ENCODE results near the gene ISYNA1.

ISYNA1 gene

DNA sequence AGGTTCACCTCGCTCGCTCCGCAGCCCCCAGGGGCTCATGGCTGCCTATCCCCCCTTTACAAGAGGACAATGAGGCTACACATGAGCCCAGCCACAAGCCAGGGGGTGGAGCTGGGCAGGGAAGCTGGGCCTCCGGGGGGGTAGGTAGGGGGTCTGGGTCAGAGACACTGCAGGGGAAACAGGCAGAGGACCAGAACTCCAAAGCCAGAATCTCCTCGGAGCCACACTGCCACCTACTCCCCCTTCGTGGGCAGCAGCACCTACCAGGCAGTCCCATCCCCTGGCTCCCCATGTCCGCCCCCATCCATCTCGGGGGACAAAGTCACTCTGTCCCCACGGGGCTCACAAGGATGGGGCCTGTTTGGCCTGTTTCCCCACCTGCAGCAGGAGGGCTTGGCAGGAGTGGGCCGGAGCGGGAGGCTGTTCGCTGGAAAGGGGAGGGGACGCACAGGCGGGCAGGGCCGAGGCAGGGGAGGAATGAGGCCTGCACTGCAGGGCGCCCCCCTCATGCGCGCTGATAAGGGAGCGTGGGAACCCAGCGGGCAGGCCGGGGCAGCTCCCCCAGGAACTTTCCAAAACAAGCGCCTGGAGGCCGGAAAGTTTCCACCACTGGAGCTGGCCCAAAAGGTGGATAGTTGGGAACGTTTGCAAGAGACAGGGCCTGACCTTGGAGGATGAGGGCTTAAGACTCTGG is 545 bp upstream of the ISYNA1 start:
- Histone ChIP-seq H3K36me3 (ENCODE audit: control insufficient read depth, low read length) (peaks cover 10% of the 10 kb centered on the region; the same call in 1 of the 2 replicates), H3K27me3 (ENCODE audit: control insufficient read depth, low read length) (no peaks in the 10 kb centered on the region), H3K4me3 (ENCODE audit: low read length) (no peak overlapping the region), H3K27ac (ENCODE audit: low read depth, low read length) (no peak overlapping the region), H3F3A (ENCODE audit: control insufficient read depth, insufficient read depth) (peaks cover 12% of the 10 kb centered on the region; the same call in 1 of the 2 replicates), H4K20me1 (ENCODE audit: control insufficient read depth, insufficient read depth, low read depth, low read length) (no peaks in the 10 kb centered on the region), H3K79me2 (ENCODE audit: control insufficient read depth, low read length) (no peaks in the 10 kb centered on the region), H3K4me1 (ENCODE audit: control insufficient read depth, low read length) (peaks cover 23% of the 10 kb centered on the region), H3K9me2 (replicated peaks; ENCODE audit: control insufficient read depth, low read length) (no peaks in the 10 kb centered on the region), H3K9me3 (ENCODE audit: control insufficient read depth, insufficient read depth, low read length) (no peaks in the 10 kb centered on the region), H3K4me2 (ENCODE audit: low read length) (peak overlapping the region; percentile 97)
- no peak for TF ChIP-seq EZH2phosphoT487 (IDR thresholded peaks at IDR 0.05; ENCODE audit: borderline replicate concordance, low read length)
- TF ChIP-seq, protein P1, sequence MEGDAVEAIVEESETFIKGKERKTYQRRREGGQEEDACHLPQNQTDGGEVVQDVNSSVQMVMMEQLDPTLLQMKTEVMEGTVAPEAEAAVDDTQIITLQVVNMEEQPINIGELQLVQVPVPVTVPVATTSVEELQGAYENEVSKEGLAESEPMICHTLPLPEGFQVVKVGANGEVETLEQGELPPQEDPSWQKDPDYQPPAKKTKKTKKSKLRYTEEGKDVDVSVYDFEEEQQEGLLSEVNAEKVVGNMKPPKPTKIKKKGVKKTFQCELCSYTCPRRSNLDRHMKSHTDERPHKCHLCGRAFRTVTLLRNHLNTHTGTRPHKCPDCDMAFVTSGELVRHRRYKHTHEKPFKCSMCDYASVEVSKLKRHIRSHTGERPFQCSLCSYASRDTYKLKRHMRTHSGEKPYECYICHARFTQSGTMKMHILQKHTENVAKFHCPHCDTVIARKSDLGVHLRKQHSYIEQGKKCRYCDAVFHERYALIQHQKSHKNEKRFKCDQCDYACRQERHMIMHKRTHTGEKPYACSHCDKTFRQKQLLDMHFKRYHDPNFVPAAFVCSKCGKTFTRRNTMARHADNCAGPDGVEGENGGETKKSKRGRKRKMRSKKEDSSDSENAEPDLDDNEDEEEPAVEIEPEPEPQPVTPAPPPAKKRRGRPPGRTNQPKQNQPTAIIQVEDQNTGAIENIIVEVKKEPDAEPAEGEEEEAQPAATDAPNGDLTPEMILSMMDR (IDR thresholded peaks at IDR 0.05; ENCODE audit: low read depth, low read length, poor library complexity, severe bottlenecking): peak; percentile 9

- H3K4me3 ChIP-seq (ENCODE audit: low read length): peak overlapping the region; percentile 73
- TF ChIP-seq, protein P1 (IDR thresholded peaks at IDR 0.05; ENCODE audit: low read depth, low read length, poor library complexity, severe bottlenecking): no peak
- TF ChIP-seq EZH2phosphoT487 (IDR thresholded peaks at IDR 0.05; ENCODE audit: borderline replicate concordance, low read length): no peak
- H4K20me1 ChIP-seq (ENCODE audit: control insufficient read depth, insufficient read depth, low read depth, low read length): no peaks in the 10 kb centered on the region
- H3K36me3 ChIP-seq (ENCODE audit: control insufficient read depth, low read length): peaks cover 16% of the 10 kb centered on the region
- peaks cover 38% of the 10 kb centered on the region for H3K4me1 ChIP-seq (ENCODE audit: control insufficient read depth, low read length)
- H3F3A ChIP-seq (ENCODE audit: control insufficient read depth, insufficient read depth): peaks cover 12% of the 10 kb centered on the region; the same call in 1 of the 2 replicates
- no peaks in the 10 kb centered on the region for H3K79me2 ChIP-seq (ENCODE audit: control insufficient read depth, low read length)
- H3K9me2 ChIP-seq (replicated peaks; ENCODE audit: control insufficient read depth, low read length): no peaks in the 10 kb centered on the region
- H3K27me3 ChIP-seq (ENCODE audit: control insufficient read depth, low read length): no peaks in the 10 kb centered on the region
- peak overlapping the region; percentile 97 for H3K4me2 ChIP-seq (ENCODE audit: low read length)
- no peaks in the 10 kb centered on the region for H3K9me3 ChIP-seq (ENCODE audit: control insufficient read depth, insufficient read depth, low read length)
- H3K27ac ChIP-seq (ENCODE audit: low read depth, low read length): no peak overlapping the region
Measured at GRCh38 chr19:18436671-18437490, 1.1 kb downstream of the ISYNA1 start.

DNA sequence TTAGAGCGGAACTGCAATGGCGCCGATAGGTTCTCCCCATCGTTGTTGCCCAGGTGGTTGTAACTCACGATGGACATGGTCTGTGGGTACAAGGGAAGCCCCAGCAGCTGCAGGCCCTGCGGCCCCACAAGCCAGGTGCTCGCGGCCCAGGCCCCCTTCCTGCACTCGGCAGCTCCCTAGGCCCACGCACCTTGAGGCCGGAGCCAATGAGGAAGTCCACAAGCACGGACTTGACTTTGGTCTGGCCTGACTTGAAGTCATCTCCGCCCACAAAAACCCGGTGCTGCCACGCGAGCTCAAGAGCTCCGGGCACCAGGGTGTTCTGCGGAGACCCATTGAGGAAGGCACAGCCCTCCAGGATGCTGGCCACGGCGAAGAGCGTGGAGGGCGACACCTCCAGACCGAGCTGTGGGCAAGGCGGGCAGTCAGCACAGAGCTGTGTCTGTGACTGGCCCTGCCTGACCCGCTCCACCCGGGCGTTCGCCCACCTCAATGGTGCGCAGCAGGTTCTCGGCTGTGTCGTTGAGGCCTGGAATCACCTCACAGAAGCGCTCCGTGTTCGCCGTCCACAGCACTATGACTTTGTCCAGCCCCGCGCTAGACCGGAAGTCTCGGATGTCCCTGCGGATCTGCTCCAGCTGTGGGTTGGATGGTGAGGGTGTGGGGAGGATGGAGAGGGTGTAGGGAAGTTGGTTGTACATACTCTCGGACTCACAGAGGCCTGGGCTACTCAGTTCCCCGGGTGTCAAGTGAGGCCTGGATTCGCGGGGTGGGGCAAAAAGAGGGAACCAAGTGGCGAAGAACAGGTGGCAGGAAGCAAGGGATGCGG is 1.9 kb downstream of the ISYNA1 start:
- H3K4me1 ChIP-seq (ENCODE audit: control insufficient read depth, low read length): peaks cover 43% of the 10 kb centered on the region
- H3K9me2 ChIP-seq (replicated peaks; ENCODE audit: control insufficient read depth, low read length): no peaks in the 10 kb centered on the region
- H3K4me3 ChIP-seq (ENCODE audit: low read length): peak overlapping the region; percentile 73; the same call in 1 of the 2 replicates
- no peaks in the 10 kb centered on the region for H3K9me3 ChIP-seq (ENCODE audit: control insufficient read depth, insufficient read depth, low read length)
- peaks cover 22% of the 10 kb centered on the region for H3K36me3 ChIP-seq (ENCODE audit: control insufficient read depth, low read length)
- no peak overlapping the region for H3K27ac ChIP-seq (ENCODE audit: low read depth, low read length)
- H3K27me3 ChIP-seq (ENCODE audit: control insufficient read depth, low read length): no peaks in the 10 kb centered on the region
- H3F3A ChIP-seq (ENCODE audit: control insufficient read depth, insufficient read depth): peaks cover 12% of the 10 kb centered on the region; the same call in 1 of the 2 replicates
- TF ChIP-seq EZH2phosphoT487 (IDR thresholded peaks at IDR 0.05; ENCODE audit: borderline replicate concordance, low read length): no peak
- H3K4me2 ChIP-seq (ENCODE audit: low read length): peak overlapping the region; percentile 97
- H3K79me2 ChIP-seq (ENCODE audit: control insufficient read depth, low read length): no peaks in the 10 kb centered on the region
- H4K20me1 ChIP-seq (ENCODE audit: control insufficient read depth, insufficient read depth, low read depth, low read length): no peaks in the 10 kb centered on the region

Measured in DOHH2 (cell line).